Ishikawa (cell line): ENCODE results near the gene PIP4K2C.

Experiments used
- CREB1 ChIP-seq: IDR thresholded peaks from 2 replicates; pipeline ENCODE4 v1.6.1; 2012; ENCODE audit warnings: low read depth
- EGR1 ChIP-seq: IDR thresholded peaks from 2 replicates; pipeline ENCODE4 v1.6.1; 2012
- EP300 ChIP-seq: IDR thresholded peaks from 2 replicates; pipeline ENCODE4 v1.6.1; 2012; ENCODE audit warnings: borderline replicate concordance
- MAX ChIP-seq: IDR thresholded peaks from 2 replicates; pipeline ENCODE4 v1.6.1; 2012
- NFIC ChIP-seq: IDR thresholded peaks from 2 replicates; pipeline ENCODE4 v1.6.1; 2012
- RAD21 ChIP-seq: IDR thresholded peaks from 2 replicates; pipeline ENCODE4 v1.6.1; 2012; ENCODE audit warnings: low read depth
- REST ChIP-seq: IDR thresholded peaks from 2 replicates; pipeline ENCODE4 v1.6.1; 2012; ENCODE audit warnings: low read depth, mild to moderate bottlenecking
- TAF1 ChIP-seq: IDR thresholded peaks from 2 replicates; pipeline ENCODE4 v1.6.1; 2012; ENCODE audit warnings: low read depth, mild to moderate bottlenecking
- TCF12 ChIP-seq: IDR thresholded peaks from 2 replicates; pipeline ENCODE4 v1.6.1; 2012; ENCODE audit warnings: low read depth
- TF ChIP-seq, protein P1 (sequence below): IDR thresholded peaks from 2 replicates; pipeline ENCODE4 v1.6.1; 2012

DNA sequence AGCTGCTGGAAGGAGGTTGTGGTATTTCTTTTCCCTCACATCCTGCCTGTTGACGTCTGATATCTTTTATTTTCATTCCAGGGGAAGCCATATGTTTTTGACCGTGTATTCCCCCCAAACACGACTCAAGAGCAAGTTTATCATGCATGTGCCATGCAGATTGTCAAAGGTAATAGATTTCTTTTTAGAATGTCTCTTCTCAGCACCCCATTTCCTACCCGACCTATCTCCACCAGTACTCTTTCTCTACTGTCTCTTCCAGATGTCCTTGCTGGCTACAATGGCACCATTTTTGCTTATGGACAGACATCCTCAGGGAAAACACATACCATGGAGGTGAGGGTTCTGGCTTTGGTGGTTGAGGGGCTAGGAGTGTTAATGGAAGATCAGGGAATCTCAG lies 27.6 kb upstream of the PIP4K2C start:
- TF ChIP-seq RAD21 (no peak), EP300 (no peak), TCF12 (no peak), TAF1 (no peak), REST (no peak), NFIC (no peak), MAX (no peak), CREB1 (no peak), EGR1 (no peak)
- TF ChIP-seq, protein P1, sequence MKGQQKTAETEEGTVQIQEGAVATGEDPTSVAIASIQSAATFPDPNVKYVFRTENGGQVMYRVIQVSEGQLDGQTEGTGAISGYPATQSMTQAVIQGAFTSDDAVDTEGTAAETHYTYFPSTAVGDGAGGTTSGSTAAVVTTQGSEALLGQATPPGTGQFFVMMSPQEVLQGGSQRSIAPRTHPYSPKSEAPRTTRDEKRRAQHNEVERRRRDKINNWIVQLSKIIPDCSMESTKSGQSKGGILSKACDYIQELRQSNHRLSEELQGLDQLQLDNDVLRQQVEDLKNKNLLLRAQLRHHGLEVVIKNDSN = no peak
